ENCODE measurements around the gene CYP1A2. TPM values are rescaled to one million over a fixed set of nuclear protein-coding genes. Genes with fewer than 3 reads are reported as not detected.
"Not testable (repeated sequence)": the region's sequence is repeated elsewhere in the genome, so short reads cannot be mapped to it uniquely, and the experiment has no call there.

The CYP1A2 gene
- total RNA-seq, 2 experiments from 2014 or later = not detected

DNA sequence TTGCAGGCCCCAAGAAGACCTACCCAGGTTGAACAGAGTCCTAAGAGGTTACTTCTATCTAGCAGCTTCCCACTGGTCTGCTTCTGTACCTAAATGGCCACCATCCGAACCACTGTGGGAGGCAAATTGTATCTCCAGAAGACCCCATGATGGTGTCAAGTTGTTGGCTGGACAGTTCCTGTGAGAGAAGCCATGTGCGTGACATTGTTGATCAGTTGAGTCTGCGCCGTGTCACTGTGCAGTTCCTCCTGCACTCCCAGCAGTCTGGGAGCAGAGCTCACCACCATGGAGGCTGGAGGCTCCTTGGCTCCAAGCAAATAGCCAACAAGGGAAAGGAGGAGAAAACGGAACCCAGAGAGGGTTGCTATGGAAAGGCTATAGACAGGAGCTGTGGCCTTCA lies 15.8 kb upstream of the CYP1A2 start:
- ChIA-PET CTCF (no interaction called here), POLR2A (no interaction called here)

- ChIA-PET POLR2A (no interaction called here), CTCF (no interaction called here)
Measured at GRCh38 chr15:74733269-74733668, 15.4 kb upstream of the CYP1A2 start.

GRCh38 chr15:74735305-74735704 lies 13.3 kb upstream of the CYP1A2 start:
- POLR2A ChIA-PET = no interaction called here
- CTCF ChIA-PET = no interaction called here

- POLR2A ChIA-PET, CTCF ChIA-PET: not testable (repeated sequence)
Measured at GRCh38 chr15:74738239-74738638, 10.4 kb upstream of the CYP1A2 start.

DNA sequence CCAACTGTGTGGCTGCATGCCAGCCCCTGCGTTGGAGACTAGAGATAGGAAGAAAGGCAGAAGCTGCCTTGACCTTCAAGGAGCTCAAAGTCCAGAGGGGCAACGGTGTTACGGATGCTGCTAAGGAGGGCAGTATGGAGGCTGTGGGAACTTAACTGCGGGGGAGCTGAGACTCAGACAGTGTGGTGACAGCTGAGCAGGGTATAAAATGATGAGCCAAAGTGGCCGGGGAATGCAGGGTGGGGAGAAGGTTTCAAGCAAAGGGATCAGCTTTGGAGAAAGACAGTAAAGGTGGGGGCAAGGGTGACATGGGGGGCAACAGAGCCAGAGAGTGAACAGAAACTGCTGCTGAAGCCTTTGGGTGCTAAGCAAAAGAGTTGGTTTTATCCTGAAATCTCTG lies 6.2 kb upstream of the CYP1A2 start:
- ChIA-PET CTCF (no interaction called here), POLR2A (no interaction called here)

GRCh38 chr15:74746389-74746788 lies 2.3 kb upstream of the CYP1A2 start:
- POLR2A ChIA-PET = no interaction called here
- CTCF ChIA-PET = interaction anchor here (0.6 kb wide), 1 partner anchor 22 kb away, joined by 3 read pairs; no protein-coding TSS in a partner anchor

DNA sequence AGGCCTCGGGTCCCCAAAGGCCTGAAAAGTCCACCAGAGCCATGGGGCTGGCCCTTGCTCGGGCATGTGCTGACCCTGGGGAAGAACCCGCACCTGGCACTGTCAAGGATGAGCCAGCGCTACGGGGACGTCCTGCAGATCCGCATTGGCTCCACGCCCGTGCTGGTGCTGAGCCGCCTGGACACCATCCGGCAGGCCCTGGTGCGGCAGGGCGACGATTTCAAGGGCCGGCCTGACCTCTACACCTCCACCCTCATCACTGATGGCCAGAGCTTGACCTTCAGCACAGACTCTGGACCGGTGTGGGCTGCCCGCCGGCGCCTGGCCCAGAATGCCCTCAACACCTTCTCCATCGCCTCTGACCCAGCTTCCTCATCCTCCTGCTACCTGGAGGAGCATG lies 1.2 kb downstream of the CYP1A2 start:
- ChIA-PET CTCF (interaction anchor here (1.6 kb wide), 1 partner anchor 21 kb away, joined by 5 read pairs; no protein-coding TSS in a partner anchor), POLR2A (no interaction called here)

DNA sequence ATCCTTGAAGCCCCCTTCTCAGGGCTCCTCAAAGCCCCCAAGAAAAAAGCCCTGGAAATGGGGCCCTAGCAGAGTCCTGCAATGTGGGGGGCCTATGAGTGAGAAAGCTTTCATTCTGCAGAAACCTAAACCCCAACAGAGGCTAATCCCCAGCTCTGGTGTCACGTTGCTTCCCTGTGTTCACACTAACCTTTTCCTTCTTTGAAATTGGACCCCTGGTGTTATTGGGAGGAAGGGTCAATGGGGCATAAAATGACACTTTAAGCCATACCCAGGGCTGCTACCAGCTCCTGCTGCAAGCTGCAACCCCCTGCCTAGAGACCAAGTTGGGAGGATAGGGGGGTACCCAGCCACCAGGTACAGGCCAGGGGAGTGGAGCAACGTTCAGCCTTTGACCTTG lies 2.1 kb downstream of the CYP1A2 start:
- POLR2A ChIA-PET = no interaction called here
- CTCF ChIA-PET = interaction anchor here (0.6 kb wide), 1 partner anchor 373 kb away, joined by 3 read pairs; no protein-coding TSS in a partner anchor

- CTCF ChIA-PET = interaction anchor here (1.2 kb wide), 1 partner anchor 121 kb away, joined by 3 read pairs; no protein-coding TSS in a partner anchor
- POLR2A ChIA-PET = no interaction called here
Measured at GRCh38 chr15:74752011-74752410, 3.4 kb downstream of the CYP1A2 start.

DNA sequence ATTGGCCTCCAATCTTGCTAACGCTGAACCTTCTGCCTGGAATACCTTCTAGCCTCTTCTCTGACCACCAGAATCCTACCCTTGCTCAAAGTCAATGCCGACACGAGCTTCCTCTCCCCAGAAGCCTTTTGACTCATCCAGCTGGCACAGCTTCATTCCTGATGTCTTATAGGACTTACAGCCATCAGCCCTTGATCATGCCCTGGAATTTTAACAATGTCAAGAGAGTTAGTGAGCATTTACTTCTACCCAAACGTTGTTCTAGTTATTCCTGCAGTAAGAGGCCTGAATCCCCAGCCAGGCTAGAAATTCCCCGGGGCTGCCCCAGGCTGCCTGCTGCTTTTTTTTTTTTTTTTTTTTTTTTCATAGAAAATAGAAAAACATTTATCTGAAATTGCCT lies 3.9 kb downstream of the CYP1A2 start:
- POLR2A ChIA-PET = no interaction called here
- CTCF ChIA-PET = interaction anchor here (1.2 kb wide), 1 partner anchor 121 kb away, joined by 3 read pairs; no protein-coding TSS in a partner anchor

- ChIA-PET CTCF (no interaction called here), POLR2A (interaction anchor here (0.6 kb wide), 1 partner anchor 144 kb away, joined by 3 read pairs; no protein-coding TSS in a partner anchor)
Measured at GRCh38 chr15:74754593-74755215, 6.1 kb downstream of the CYP1A2 start.

GRCh38 chr15:74758736-74759135 lies 10.1 kb downstream of the CYP1A2 start:
- ChIA-PET POLR2A (no interaction called here), CTCF (interaction anchor here (1.8 to 2.7 kb wide), 2 partner anchors 10 to 13 kb away, joined by 8 to 14 read pairs; no protein-coding TSS in a partner anchor)

GRCh38 chr15:74762791-74763150 lies 14.1 kb downstream of the CYP1A2 start:
- CTCF ChIA-PET = interaction anchor here (1.1 to 1.8 kb wide), 3 partner anchors 8 to 141 kb away, joined by 3 to 5 read pairs (median 3); no protein-coding TSS in a partner anchor
- POLR2A ChIA-PET = no interaction called here

GRCh38 chr15:74763416-74763815 lies 14.8 kb downstream of the CYP1A2 start:
- ChIA-PET POLR2A (no interaction called here), CTCF (interaction anchor here (1.1 kb wide), 1 partner anchor 142 kb away, joined by 3 read pairs; no protein-coding TSS in a partner anchor)

DNA sequence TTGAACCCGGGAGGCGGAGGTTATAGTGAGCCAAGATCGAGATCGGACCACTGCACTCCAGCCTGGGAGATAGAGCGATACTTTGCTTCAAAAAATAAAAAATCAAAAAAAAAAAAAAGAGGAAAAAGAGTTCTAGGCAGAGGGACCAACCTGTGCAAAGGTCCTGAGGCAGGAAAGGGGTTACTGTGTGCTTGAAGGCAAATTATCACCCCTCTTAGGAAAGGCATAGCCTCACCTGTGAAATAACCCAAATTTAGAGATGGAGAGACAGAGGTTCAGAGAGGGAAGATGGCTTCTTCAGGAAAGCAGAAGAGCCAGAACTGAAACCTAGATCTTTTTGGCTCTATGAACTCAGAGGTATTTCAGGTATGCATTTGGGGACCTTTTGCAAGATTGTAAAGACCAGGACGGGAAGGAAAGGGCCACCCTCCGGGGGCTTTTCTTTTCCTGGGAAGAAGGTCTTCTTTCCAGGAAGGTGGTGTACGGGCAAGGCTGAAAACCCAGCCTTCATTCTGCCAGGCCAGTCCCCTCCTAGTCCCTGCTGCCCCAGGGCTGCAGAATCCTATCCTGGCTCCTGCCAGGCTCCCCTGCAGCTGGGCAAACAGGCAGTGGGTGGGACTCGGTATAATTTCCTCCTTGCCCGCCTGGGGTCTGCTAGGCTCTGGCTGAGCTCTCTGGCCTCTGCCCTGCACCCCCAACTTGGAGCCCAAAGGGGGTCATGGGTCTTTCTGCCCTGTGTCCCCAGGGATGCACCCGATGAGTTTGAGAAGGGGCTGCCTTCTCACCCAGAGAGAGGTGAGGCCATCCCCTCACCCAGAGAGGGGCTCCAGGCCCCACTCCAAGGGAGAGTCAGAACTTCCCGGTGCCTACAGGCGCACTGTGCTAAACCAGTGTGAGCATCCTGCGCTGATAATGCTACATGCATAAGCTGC lies 18.8 kb downstream of the CYP1A2 start:
- ChIA-PET POLR2A (interaction anchor here (0.7 kb wide), 1 partner anchor 27 kb away, joined by 3 read pairs; no protein-coding TSS in a partner anchor), CTCF (interaction anchor here (0.7 to 27.2 kb wide), 15 partner anchors 25 to 1107 kb away, joined by 3 to 914 read pairs (median 5); partner anchors contain the start of genes CSK, CYP1A1 and EDC3)

DNA sequence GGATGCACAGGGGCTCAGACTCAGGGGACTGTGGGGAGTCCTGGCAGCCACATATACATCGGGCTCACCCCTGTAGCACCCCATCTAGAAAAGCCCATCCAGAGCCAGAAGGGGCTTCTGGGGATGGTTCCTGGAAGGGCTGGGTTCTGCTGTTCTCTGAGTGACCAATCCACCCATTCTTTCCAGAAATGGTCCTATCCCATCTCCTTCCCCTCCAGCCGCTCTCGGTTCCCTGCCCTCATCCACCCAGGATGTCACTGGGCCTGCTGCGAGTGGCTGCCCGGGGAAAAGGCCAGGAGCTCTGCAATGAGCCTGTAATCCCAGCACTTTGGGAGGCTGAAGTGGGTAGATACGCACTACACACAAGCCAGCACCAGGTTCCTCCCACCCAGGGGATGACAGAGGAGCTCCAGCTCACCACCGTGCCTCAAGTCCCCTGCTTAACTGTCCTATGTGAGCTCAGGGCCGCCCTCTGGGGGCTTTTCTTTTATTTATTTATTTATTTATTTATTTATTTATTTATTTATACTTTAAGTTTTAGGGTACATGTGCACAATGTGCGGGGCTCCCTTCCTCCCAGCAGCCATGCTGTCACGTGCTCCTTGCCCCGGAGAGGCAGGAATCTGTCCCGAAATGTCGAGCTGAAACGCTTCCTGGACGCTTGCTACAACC lies 19.6 kb downstream of the CYP1A2 start:
- POLR2A ChIA-PET = interaction anchor here (0.6 kb wide), 1 partner anchor 10 kb away, joined by 6 read pairs; no protein-coding TSS in a partner anchor
- CTCF ChIA-PET = interaction anchor here (0.7 to 27.2 kb wide), 28 partner anchors 10 to 395 kb away, joined by 3 to 914 read pairs (median 4); partner anchors contain the start of genes CSK, CYP1A1, EDC3 and ULK3

- POLR2A ChIA-PET = interaction anchor here (0.6 to 1.1 kb wide), 2 partner anchors 9 to 11 kb away, joined by 4 to 6 read pairs; no protein-coding TSS in a partner anchor
- CTCF ChIA-PET = interaction anchor here (0.7 to 27.2 kb wide), 37 partner anchors 10 to 396 kb away, joined by 3 to 914 read pairs (median 4); partner anchors contain the start of genes CPLX3, CSK, CYP1A1 and EDC3
Measured at GRCh38 chr15:74768771-74769342, 20.2 kb downstream of the CYP1A2 start.

DNA sequence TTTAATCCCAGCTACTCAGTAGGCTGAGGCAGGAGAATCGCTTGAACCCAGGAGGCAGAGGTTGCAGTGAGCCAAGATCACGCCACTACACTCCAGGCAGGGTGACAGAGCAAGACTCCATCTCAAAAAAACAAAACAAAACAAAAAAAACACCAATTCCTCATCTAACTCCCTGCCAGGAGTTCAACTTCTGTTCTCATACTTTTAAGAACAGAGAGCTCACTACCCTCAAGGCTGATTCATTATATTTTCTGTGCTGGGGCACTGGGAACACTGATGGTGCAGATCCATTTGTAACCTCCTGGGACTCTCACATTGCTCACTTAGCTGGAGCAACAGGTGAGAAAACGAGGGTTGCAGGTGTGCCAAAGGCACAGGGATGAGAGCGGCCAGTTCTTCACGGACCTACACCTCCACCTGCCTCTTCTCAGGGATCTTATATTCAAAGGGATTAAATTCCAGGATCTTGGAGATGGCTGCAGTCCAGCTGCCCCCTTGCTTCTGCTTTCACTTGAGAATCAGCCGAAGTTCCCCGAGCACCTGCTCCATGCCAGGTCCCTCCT lies 20.9 kb downstream of the CYP1A2 start:
- ChIA-PET POLR2A (interaction anchor here (1.0 to 1.1 kb wide), 2 partner anchors 9 to 10 kb away, joined by 4 read pairs; no protein-coding TSS in a partner anchor), CTCF (interaction anchor here (0.7 to 27.2 kb wide), 36 partner anchors 11 to 434 kb away, joined by 3 to 914 read pairs (median 4); partner anchors contain the start of genes CPLX3, CSK, CYP1A1 and CYP1A2)

All from activated CD8-positive, alpha-beta memory T cell treated with anti-CD3 and anti-CD28 coated beads for 36 hours (primary cell).